GM18502 (cell line): Measurements from ENCODE around the gene HPSE.
A peak's percentile ranks its signal among the peaks of the same experiment; 100 is the strongest.

Experiments
- ATAC-seq: cut with Tn5 transposase; IDR thresholded peaks from one replicate; pipeline ENCODE4 v1.9.1; 2021; ENCODE audit warnings: mild to moderate bottlenecking; ENCODE audit not compliant: unreplicated experiment, poor library complexity

The HPSE gene

DNA sequence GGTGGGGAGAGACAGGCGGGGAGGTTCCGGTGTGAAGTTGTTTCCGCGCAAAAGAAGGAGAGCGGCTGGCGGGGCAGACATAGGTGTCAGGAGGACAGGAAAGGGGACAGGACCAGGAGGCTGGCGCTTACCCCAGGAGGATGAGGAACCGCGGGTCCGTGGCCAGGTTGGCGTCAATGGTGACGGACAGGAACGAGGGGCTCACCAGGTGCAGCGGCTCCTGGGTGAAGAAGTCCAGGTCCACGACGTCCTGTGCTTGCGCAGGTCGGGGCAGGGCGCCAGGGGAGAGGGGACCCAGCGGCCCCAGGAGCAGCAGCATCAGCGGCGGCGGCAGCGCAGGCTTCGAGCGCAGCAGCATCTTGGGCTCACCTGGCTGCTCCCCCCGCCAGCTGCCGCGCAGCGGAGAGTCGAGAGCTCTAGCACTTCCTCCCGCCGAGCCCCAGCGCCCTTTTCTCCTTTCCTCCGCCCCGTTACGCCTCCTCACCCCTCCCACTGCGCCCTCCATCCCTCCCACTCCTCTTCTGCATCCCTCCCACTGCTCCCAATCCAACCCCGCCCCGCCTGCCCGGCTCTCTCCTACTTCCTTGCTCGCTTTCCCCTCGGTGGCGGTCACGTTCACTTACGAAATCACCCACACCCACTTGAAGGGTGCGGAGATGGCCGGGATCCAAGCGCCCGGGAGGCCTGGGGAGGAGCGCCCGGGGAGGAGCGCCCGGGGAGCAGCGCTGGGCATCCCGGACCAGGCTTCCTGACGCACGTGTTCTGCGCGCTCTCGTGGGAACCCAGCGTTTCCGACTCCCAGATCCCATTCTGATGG lies at the start of gene HPSE:
Gene HPSE (minus strand): TSS at position 424 of the 817 bp plus-strand sequence. CDS start 66 bp downstream, at position 358.
- peak; percentile 96 for ATAC-seq

GRCh38 chr4:83382850-83383249 lies 48.2 kb upstream of the HPSE start:
- no peak for ATAC-seq

DNA sequence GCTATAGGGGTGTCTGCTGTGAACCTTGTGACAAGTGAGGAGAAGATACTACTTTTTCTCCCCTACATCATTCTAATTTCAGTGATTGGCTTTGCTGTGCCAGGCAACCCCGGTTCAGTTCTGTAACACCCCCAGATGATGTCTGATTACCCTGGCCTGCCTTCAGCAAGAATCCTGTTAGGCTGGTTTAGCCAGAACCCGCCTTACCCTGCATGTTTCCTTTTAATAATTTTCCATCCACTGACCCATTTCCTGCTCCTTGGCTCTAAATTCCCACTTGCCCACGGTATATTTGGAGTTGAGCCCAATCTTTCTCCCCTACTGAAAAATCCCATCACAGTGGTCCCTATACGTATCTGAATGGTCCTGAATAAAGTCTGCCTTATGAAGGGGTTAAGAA lies 46.5 kb upstream of the HPSE start:
- ATAC-seq: no peak

- no peak for ATAC-seq
Observed at GRCh38 chr4:83378419-83378818, 43.8 kb upstream of the HPSE start.

- no peak for ATAC-seq
Observed at GRCh38 chr4:83372931-83373330, 38.3 kb upstream of the HPSE start.

GRCh38 chr4:83371936-83372335 lies 37.3 kb upstream of the HPSE start:
- no peak for ATAC-seq

- ATAC-seq: no peak
Observed at GRCh38 chr4:83371235-83371634, 36.6 kb upstream of the HPSE start.

- ATAC-seq: no peak
Observed at GRCh38 chr4:83370640-83370906, 35.9 kb upstream of the HPSE start.

DNA sequence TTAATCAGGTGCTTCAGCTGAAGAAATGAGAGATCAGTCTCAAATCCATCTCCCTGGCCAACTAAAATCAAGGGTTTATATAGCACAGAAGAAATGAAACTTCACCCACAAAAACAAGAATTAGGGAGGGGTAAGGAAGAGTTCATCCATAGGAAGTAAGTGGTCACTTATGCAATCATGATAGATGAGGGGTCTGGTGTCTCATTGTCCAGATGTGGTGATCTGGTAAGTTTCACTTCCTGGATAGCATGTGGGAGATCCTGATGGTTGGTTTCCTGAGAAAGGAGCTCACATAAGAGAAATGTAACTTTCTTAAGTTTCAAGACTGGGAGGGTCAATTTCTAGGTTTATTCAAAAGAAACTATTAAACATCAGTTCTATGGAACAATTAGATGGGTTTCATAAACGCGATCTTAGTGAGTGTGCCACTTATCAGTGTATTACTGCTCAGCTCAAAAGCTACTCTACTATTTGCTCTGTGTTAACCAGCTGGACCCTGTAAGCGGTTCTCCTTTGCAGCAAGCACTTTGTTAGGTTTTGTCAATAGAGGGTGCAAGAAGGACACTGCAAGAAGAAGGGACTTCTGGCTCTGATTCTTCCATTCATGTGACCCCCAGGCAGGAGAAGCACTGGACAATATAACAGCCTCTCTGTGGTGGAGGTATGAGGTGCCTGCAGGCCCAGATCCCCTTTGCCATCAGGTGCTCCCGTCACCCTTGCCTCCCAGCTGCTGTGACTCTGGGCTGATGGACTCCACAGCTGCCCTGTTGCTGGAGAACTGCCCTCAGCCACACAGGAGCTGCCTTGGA lies 35.4 kb upstream of the HPSE start:
- no peak for ATAC-seq

DNA sequence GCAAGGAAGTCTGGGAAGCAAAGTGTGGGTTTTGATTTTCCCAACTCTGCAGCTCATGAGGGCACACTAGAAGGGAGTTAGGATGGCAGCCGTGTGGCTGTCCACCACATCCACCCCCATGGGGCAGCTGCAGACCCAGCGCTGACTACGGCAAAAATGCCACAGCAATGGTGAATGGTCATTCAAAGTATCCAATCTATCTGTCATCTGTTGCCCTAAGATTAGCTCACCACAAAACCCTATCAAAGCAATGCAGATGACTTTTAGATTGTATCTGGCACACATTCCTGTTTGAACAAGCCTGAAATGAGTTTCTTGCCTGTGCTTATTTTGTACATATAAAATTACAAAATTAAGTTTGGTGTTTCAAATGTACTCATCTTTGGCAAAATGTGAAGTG lies 29.7 kb upstream of the HPSE start:
- no peak for ATAC-seq

DNA sequence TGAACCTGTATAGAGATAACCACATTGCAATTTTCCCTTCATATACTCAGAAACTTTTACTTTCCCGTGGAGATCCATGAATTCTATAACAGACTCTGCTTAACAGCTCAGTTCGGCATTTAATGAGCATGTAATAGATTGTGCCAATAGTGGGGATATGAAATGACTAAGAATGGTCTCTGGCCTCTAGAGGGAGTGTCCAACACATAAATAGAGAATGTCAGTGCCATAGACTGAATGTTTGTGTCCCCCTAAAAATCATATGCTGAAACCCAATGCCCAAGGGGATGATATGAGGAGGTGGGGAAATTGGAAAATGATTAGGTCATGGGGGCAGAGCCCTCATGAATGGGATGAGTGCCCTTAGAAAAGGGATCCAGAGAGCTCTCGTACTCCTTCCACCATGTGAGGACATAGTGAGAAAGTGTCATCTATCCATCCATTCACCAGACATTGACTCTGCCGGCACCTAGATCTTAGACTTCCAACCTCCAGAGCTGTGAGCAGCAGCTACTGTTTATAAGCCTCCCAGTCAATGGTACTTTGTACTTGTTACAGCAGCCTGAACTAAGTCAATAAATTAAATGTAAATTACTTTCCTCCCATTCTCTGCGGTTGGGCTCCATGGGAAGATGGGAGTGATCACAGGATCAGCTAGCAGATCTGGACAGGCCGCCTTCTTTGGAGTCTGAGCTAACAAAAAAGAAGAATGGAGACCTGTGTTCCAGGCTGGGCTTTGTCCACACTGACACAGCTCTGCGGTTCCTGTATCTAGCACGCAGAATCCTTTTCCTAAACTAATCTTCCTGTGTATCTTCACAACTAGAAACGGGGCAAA lies 28.1 kb upstream of the HPSE start:
- ATAC-seq: peak; percentile 59

GRCh38 chr4:83361416-83362103 lies 26.9 kb upstream of the HPSE start:
- ATAC-seq: no peak

GRCh38 chr4:83360018-83360417 lies 25.4 kb upstream of the HPSE start:
- ATAC-seq: no peak

DNA sequence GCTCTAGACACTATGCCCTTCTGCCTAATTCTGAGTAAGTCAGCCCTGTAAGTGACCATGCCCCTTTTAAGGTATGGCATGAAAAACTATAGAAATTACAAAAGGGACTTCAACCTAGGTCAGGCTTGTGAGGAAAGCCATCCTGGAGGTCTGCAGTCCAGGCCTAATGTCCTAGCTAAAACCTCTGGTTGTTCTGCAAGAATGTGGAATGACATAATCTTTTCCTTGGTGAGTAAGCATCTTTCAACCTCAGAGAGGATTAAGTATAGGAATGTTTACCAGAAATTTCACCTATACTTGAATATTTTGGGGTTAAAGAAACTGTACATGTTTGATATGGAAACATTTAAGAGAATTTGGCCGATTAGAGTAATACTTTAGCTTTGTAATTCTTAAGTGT lies 23.8 kb upstream of the HPSE start:
- no peak for ATAC-seq

DNA sequence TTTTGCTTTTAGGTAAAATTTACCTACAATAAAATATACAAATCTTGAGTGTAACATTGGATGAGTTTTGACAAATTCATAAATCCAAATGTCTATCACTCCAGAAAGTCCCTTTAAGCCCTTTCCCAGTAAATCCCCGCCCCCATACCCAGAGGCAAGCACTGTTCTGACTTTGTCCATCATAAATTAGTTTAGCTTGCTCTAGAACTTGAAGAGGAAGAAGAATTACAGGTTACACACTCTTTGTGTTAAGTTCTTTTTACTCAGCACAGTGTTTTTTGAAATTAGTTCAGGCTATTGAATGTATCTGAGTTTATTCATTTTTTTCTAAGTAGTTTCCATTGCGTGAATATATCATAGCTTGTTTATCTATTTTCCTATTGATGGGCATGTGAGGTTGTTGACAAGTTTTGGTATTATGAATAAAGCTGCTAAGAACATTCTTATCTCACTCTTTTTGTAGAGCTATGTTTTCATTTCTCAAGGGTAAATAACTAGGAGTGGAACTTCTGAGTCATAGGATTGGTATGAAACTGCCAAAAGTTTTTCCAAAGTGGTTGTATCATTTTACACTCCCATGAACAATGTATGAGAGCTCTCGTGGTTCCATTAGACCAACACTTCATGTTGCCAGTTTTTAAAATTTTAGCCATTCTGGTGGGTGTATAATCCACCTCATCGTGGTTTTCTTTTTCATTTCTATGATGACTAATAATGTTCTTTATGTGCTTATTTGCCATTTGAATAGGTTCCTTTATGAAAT lies 22.4 kb upstream of the HPSE start:
- ATAC-seq: peak; percentile 81

DNA sequence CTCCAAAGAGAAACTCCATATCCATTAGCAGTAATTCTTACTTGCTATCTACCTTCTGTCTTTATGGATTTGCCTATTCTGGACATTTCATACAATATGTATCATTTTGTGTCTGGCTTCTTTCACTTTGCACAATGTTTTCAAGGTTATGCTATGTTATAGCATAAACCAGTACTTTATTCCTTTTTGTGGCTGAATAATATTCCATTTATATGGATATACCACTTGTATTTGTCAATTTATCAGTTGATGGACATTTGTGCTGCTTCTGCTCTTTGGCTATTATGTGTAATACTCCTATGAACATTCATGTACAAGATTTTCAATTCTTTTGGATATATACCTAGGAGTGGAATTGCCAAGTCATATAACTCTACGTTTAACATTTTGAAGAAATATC lies 18.9 kb upstream of the HPSE start:
- ATAC-seq: no peak

GRCh38 chr4:83348074-83348473 lies 13.4 kb upstream of the HPSE start:
- no peak for ATAC-seq

DNA sequence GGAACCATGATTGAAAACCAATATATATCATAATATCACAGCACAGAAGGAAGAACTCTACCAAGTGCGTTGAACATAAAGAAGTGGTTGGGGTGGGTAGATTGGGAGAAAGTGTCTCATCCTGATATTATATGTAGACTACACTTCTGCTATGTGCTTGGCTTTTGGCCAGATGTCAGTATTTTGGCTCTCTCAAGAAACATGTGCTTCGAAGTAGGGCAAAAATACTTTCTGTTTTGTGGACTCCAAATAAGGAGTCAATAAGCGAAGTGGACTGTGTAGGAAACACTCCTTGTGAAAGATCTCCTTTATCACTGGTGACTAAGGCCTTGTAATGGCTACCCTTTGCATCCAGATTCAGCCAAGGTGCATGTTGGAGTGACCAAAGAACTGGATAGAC lies 7.8 kb upstream of the HPSE start:
- ATAC-seq: no peak

DNA sequence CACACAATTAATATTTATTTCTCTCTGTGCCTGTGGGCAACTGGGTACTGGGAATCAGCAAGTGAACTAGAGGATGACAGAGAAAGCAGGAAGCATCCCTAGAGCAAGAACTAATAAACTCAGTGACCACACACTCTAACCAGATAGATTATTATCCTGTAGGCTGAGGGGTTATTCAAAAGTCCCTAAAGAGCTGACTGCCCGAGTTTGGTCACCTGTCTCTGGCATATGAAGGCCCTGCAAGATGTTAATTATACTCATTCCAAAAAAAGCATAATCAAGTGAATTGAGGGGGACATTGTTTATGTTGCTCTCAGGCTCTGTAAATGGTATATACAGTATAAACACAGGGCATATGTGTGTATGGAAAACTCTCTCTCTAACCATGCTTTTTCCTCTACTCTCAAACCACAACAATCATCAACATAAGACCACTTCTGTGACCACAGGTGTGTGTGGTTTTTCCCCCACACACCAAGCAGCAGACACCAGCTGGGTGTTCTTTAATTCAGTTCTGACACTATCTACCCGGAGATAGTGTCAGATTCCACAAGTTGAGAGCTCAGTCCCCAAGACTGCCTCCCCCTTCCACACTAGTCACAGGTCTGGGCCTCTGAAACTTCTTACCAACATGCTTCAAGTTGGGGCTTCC lies 6.2 kb upstream of the HPSE start:
- peak; percentile 82 for ATAC-seq
